Kidney (tissue), 14 donors: Measurements from ENCODE around the gene PLA1A. TPM values are rescaled to one million over a fixed set of nuclear protein-coding genes. Genes with fewer than 3 reads are reported as not detected.
"Not testable (repeated sequence)": the region's sequence is repeated elsewhere in the genome, so short reads cannot be mapped to it uniquely, and the experiment has no call there.

ENCODE experiments used
- DNase-seq, 5 donors: peaks; one replicate each; pipeline ENCODE4 v3.0.0-alpha.2; 2013 to 2020
- FAIRE-seq: peaks from 2 replicates; lab custom pipeline; 2012; peaks lifted over from hg19 to GRCh38; lab: Jason Lieb, UNC
- H3K27ac ChIP-seq, 2 donors: one replicate each; pipeline ENCODE4 v1.7.0; 2013; ENCODE audit warnings: low read depth in 2 of 2, low read length in 2 of 2, inconsistent platforms in 1 of 2
- H3K27me3 ChIP-seq: one replicate; pipeline ENCODE4 v1.7.1; 2013; ENCODE audit warnings: low read length, inconsistent platforms; ENCODE audit not compliant: control insufficient read depth, insufficient read depth
- H3K36me3 ChIP-seq, 3 donors: one replicate each; pipeline versions ENCODE4 v1.7.0 to v1.7.1; 2013; ENCODE audit warnings: low read length in 3 of 3, control low read depth in 1 of 3, inconsistent platforms in 1 of 3; ENCODE audit not compliant: insufficient read depth in 3 of 3, control insufficient read depth in 2 of 3
- H3K4me1 ChIP-seq, 3 donors: one replicate each; pipeline versions ENCODE4 v1.7.0 to v1.7.1; 2013; ENCODE audit warnings: low read length in 3 of 3, inconsistent platforms in 1 of 3, low read depth in 1 of 3; ENCODE audit not compliant: control insufficient read depth in 2 of 3, insufficient read depth in 2 of 3
- H3K4me3 ChIP-seq, 3 donors: one replicate each; pipeline versions ENCODE4 v1.7.0 to v1.8.1; 2013; ENCODE audit warnings: low read length in 3 of 3, control low read depth in 1 of 3, inconsistent platforms in 1 of 3
- H3K9ac ChIP-seq, 3 donors: one replicate each; pipeline versions ENCODE4 v1.7.0 to v1.7.1; 2013; ENCODE audit warnings: low read length in 3 of 3, control low read depth in 1 of 3, inconsistent platforms in 1 of 3
- H3K9me3 ChIP-seq, 3 donors: one replicate each; pipeline versions ENCODE4 v1.7.0 to v1.7.1; 2013; ENCODE audit warnings: low read length in 3 of 3, control low read depth in 1 of 3, inconsistent platforms in 1 of 3; ENCODE audit not compliant: control insufficient read depth in 2 of 3, insufficient read depth in 1 of 3
- CTCF ChIP-seq: IDR thresholded peaks from 3 replicates; pipeline ENCODE4 v1.5.1; 2012; ENCODE audit warnings: mild to moderate bottlenecking, moderate library complexity, borderline replicate concordance; ENCODE audit not compliant: insufficient read depth; ENCODE audit errors: extremely low read depth
- intact Hi-C: fragments of 100-400 bp; cut with DNase I; formaldehyde crosslinking; loops from one replicate; pipeline ENCODE4 v1.11.1; 2022
- polyA plus RNA-seq: library from polyadenylated mRNA; stranded (reverse); fragments of 350-450 nt; fragmentation: Illumina TruSeq; extraction: RNeasy Lipid Tissue Mini Kit (QIAGEN cat#74804); gene quantifications from one replicate; pipeline ENCODE4 v1.2.3, GENCODE V29; 2014; ENCODE audit warnings: low read depth, low replicate concordance; ENCODE audit not compliant: insufficient read depth
- total RNA-seq: library from RNA; stranded (reverse); fragmentation: NEBNext Ultra II Directional; extraction: Animal tissue kit (Norgen Biotek cat#: 25700); gene quantifications from one replicate; pipeline ENCODE4 v1.2.1, GENCODE V29; 2021
- donor health status: control.
- donor health status: control.
- donor health status: control.
- donor health status: control.
- donor health status: control.
- donor health status: DM: yes; HTN: yes; CAD: no.
- donor health status: Normal renal cell carcinoma (clear cell type).

Gene PLA1A
- total and polyA plus RNA-seq, 2 donors from 2014 or later, result 6.7 to 10.1 TPM

GRCh38 chr3:119594066-119594465 lies 3.6 kb upstream of the PLA1A start:
- Histone ChIP-seq H3K36me3 (no peaks in the 10 kb centered on the region), H3K9me3 (no peaks in the 10 kb centered on the region), H3K4me1 (peaks cover 0 to 18% (median 14%) of the 10 kb centered on the region in 3 donors), H3K27me3 (no peaks in the 10 kb centered on the region), H3K27ac (no peak overlapping the region), H3K4me3 (no peak overlapping the region), H3K9ac (no peak overlapping the region)
- no peak for TF ChIP-seq CTCF
- intact Hi-C loops, result no loop called here
- no peak for DNase-seq
- FAIRE-seq, result no peak

DNA sequence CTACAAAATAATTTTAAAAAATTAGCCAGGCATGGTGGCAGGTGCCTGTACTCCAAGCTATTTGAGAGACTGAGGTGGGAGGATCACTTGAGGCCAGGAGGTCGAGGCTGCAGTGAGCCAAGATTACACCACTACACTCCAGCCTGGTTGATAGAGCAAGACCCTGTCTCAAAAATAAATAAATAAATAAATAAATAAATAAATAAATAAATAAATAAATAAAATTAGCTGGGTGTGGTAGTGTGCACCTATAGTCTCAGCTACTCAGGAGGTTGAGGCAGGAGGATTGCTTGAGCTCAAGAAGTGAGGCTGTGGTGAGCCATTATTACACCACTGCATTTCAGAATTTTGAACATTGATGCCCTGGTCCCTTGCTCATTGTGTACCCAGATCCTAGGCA lies 2.8 kb upstream of the PLA1A start:
- intact Hi-C loops, result not testable (repeated sequence)

GRCh38 chr3:119595639-119596334 lies 1.9 kb upstream of the PLA1A start:
- DNase-seq (no peak), FAIRE-seq (no peak)
- H3K4me3 ChIP-seq, result peak overlapping the region in 2 of 3 donors; percentile 2 to 9
- no peaks in the 10 kb centered on the region for H3K27me3 ChIP-seq
- intact Hi-C loops, result no loop called here
- no peak for TF ChIP-seq CTCF
- no peak overlapping the region for H3K9ac ChIP-seq
- H3K9me3 ChIP-seq, result no peaks in the 10 kb centered on the region
- H3K27ac ChIP-seq, result no peak overlapping the region
- peaks cover 0 to 23% (median 15%) of the 10 kb centered on the region in 3 donors for H3K4me1 ChIP-seq
- no peaks in the 10 kb centered on the region for H3K36me3 ChIP-seq

More for the DNA sequence above, 2.8 kb upstream of the PLA1A start:
- H3K36me3 ChIP-seq, FAIRE-seq, H3K4me3 ChIP-seq, H3K27ac ChIP-seq, DNase-seq, H3K9ac ChIP-seq, H3K9me3 ChIP-seq, H3K27me3 ChIP-seq: not testable (repeated sequence)
- peaks cover 0 to 23% (median 14%) of the 10 kb centered on the region in 3 donors for H3K4me1 ChIP-seq

GRCh38 chr3:119596398-119596797 lies 1.3 kb upstream of the PLA1A start:
- H3K9me3 ChIP-seq, result no peaks in the 10 kb centered on the region
- FAIRE-seq, result no peak
- H3K9ac ChIP-seq, result no peak overlapping the region
- no peak for DNase-seq
- no peaks in the 10 kb centered on the region for H3K27me3 ChIP-seq
- H3K27ac ChIP-seq, result no peak overlapping the region
- H3K4me3 ChIP-seq, result no peak overlapping the region
- peaks cover 0 to 23% (median 16%) of the 10 kb centered on the region in 3 donors for H3K4me1 ChIP-seq
- intact Hi-C loops, result no loop called here
- no peak for TF ChIP-seq CTCF
- no peaks in the 10 kb centered on the region for H3K36me3 ChIP-seq
